ENCODE results near the gene MYL7.

DNA sequence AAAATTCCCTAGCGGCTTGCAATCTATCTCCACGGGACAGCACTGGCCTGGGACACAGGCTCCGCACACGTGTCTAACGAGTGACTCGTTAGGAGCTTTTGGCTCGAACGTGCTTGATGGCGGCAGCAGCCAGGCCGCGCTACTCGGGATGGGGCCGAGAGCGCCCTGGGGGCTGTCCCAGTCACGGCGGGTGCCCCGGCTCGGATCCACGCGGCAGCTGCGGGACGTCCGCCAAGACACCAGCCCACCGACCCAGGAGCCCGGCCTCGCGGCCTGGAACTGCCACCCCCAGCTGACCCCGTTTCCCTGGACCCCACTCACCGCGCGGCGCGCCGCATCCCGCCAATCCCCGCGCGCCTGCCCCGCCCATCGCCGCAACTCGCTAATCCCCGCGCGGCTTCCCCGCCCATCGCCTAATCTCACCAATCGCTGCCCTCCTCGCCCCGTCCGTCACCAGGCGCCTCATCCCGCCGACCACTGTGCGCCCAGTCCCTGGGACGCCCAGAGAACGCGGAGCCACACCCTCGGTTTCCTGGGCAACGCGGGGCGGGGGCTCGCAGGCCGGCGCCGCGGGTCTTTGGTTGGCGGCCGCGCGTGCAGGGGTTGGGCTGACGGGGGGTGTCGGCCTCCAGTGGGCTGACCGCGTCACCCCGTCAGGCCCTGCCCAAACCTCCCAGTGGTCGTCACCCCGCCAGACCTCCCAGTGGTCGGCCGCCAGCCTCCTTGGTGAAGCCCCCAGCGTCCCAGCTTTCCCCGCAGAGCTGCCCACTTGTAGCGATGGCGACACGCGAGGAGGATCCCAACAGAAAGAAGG is 17.7 kb downstream of the MYL7 start, which contains the start of gene POLD2:
- TF ChIP-seq, protein P1, sequence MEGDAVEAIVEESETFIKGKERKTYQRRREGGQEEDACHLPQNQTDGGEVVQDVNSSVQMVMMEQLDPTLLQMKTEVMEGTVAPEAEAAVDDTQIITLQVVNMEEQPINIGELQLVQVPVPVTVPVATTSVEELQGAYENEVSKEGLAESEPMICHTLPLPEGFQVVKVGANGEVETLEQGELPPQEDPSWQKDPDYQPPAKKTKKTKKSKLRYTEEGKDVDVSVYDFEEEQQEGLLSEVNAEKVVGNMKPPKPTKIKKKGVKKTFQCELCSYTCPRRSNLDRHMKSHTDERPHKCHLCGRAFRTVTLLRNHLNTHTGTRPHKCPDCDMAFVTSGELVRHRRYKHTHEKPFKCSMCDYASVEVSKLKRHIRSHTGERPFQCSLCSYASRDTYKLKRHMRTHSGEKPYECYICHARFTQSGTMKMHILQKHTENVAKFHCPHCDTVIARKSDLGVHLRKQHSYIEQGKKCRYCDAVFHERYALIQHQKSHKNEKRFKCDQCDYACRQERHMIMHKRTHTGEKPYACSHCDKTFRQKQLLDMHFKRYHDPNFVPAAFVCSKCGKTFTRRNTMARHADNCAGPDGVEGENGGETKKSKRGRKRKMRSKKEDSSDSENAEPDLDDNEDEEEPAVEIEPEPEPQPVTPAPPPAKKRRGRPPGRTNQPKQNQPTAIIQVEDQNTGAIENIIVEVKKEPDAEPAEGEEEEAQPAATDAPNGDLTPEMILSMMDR (IDR thresholded peaks at IDR 0.05) = peak in 2 of 4 experiments; percentile 10 to 29
- TF ChIP-seq POLR2A (IDR thresholded peaks at IDR 0.05) = peak; percentile 60 to 68

Data from gastroesophageal sphincter (tissue), 3 donors.